ENCODE measurements around the gene BLOC1S1. TPM values are rescaled to one million over a fixed set of nuclear protein-coding genes. Genes with fewer than 3 reads are reported as not detected.

BLOC1S1 gene
- polyA plus RNA-seq, 1 donor (not counting 4 experiments of a cell fraction or from before 2014, with no cell fraction given) = 62.5 TPM

DNA sequence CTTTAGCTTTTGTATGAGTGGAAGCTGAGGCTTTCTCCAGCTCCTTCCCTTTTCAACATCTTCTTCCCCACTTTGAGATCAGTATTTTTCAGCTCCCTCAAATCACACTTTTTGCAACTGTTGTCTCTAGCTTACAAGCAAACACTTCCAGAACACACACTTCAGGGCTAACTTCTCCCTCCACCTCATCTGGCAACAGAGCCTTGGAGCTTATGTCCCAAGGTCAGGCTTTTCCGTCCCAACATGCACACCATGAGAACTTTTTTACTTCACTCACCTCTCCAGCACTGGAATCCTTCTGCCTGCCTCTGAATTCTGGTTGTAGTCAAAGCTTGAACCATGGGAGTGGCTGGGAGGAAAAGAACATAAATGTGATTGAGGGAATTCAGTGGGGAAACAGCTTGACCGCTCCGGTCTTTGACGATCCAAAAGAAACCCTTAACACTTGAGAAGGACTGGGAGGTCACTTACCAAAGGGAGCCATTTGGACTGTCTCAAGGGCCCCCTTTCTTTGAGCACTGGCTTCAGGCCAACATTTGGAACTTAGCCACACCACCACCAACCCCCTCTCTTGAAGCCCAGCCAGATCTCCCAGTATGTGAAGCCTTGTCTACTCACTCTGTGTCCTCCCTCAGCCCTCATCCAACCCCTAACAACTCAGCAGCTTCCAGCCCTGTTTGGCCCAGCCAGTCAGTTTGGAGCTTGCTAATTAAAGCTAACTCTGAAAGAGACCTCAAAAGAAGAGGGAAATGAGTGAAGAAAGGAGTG lies 3.9 kb upstream of the BLOC1S1 start:
- DNase-seq (ENCODE audit: low read depth, low spot score) = no peak
- no peak for FAIRE-seq
- H3K4me3 ChIP-seq (ENCODE audit: control insufficient read depth in 2 of 3, extremely low read depth in 1 of 3, insufficient read depth in 2 of 3, low read depth in 1 of 3, low read length in 3 of 3) = no peak overlapping the region
- H2AFZ ChIP-seq (ENCODE audit: control insufficient read depth, low read length) = no peak overlapping the region
- H3K4me1 ChIP-seq (ENCODE audit: control insufficient read depth, extremely low read depth, insufficient read depth, low read length) = peaks cover 9% of the 10 kb centered on the region
- H3K36me3 ChIP-seq (ENCODE audit: control insufficient read depth in 2 of 2, extremely low read depth in 1 of 2, insufficient read depth in 2 of 2, low read length in 2 of 2) = no peaks in the 10 kb centered on the region
- dilution Hi-C loops (cut with MboI; ENCODE audit: extremely low pct_ligation_motif_present, low sequenced_read_pairs) = no loop called here
- no peaks in the 10 kb centered on the region for H3K9me3 ChIP-seq (ENCODE audit: control insufficient read depth, low read depth, low read length)
- no peaks in the 10 kb centered on the region for H3K9me1 ChIP-seq (ENCODE audit: control insufficient read depth, extremely low read depth, insufficient read depth, low read length)
- no peak overlapping the region for H3K4me2 ChIP-seq (ENCODE audit: control insufficient read depth, extremely low read depth, insufficient read depth, low read depth, low read length)
- H4K20me1 ChIP-seq (ENCODE audit: control insufficient read depth, extremely low read depth, insufficient read depth, low read length) = no peaks in the 10 kb centered on the region
- H3K27ac ChIP-seq (ENCODE audit: control insufficient read depth, insufficient read depth, low read length) = no peak overlapping the region
- no peaks in the 10 kb centered on the region for H3K79me2 ChIP-seq (ENCODE audit: control insufficient read depth, insufficient read depth, low read length)
- peaks cover 38% of the 10 kb centered on the region for H3K27me3 ChIP-seq (ENCODE audit: control insufficient read depth, extremely low read depth, insufficient read depth, low read length)
- TF ChIP-seq EZH2 (IDR thresholded peaks at IDR 0.05; ENCODE audit: low read length) = no peak
- TF ChIP-seq, protein P1, sequence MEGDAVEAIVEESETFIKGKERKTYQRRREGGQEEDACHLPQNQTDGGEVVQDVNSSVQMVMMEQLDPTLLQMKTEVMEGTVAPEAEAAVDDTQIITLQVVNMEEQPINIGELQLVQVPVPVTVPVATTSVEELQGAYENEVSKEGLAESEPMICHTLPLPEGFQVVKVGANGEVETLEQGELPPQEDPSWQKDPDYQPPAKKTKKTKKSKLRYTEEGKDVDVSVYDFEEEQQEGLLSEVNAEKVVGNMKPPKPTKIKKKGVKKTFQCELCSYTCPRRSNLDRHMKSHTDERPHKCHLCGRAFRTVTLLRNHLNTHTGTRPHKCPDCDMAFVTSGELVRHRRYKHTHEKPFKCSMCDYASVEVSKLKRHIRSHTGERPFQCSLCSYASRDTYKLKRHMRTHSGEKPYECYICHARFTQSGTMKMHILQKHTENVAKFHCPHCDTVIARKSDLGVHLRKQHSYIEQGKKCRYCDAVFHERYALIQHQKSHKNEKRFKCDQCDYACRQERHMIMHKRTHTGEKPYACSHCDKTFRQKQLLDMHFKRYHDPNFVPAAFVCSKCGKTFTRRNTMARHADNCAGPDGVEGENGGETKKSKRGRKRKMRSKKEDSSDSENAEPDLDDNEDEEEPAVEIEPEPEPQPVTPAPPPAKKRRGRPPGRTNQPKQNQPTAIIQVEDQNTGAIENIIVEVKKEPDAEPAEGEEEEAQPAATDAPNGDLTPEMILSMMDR (optimal IDR thresholded peaks at IDR 0.05 in 1 of 3, IDR thresholded peaks at IDR 0.05 in 1 of 3, conservative IDR thresholded peaks at IDR 0.05 in 1 of 3; ENCODE audit: extremely low read depth in 1 of 3, insufficient read depth in 2 of 3, low read length in 3 of 3) = no peak
- H3K9ac ChIP-seq (ENCODE audit: control insufficient read depth, extremely low read depth, insufficient read depth, low read length) = no peak overlapping the region

DNA sequence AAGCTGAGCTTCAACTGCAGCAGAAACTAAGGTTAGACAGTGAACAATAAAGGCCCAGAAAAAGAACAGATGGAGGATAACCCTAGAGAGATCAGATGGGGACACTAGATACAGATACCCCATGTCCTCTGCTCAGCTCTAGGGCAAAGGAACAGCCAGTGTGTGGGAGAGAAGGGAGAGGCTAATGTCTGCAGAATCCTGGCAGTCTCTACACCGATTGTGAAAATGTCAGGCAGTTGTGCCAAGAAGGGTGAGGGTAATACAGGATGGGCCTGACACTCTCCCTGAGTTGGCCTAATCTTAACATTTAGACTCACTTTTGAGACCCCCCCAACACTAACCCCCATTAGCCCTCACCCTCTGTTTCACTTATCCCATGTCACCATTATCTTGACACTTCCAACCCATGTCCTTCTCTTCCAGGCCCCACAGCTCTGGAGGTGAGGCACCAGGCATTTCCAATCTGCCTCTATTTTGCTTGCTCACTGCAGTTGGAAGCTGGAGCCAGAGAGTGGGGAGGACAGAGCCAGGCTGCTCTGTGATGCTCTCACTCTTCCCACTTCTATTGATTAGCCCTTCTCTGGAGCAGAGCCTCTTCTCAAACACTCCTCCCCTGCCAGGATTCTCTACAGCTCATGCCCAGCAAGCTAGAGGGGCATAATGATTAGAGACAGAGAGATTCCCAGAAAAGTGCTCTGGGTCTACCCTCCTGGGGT lies 3.0 kb upstream of the BLOC1S1 start:
- H3K36me3 ChIP-seq (ENCODE audit: control insufficient read depth in 2 of 2, extremely low read depth in 1 of 2, insufficient read depth in 2 of 2, low read length in 2 of 2) = no peaks in the 10 kb centered on the region
- H3K9ac ChIP-seq (ENCODE audit: control insufficient read depth, extremely low read depth, insufficient read depth, low read length) = no peak overlapping the region
- H3K27me3 ChIP-seq (ENCODE audit: control insufficient read depth, extremely low read depth, insufficient read depth, low read length) = peaks cover 29% of the 10 kb centered on the region
- no peak overlapping the region for H3K4me3 ChIP-seq (ENCODE audit: control insufficient read depth in 2 of 3, extremely low read depth in 1 of 3, insufficient read depth in 2 of 3, low read depth in 1 of 3, low read length in 3 of 3)
- H3K27ac ChIP-seq (ENCODE audit: control insufficient read depth, insufficient read depth, low read length) = no peak overlapping the region
- H3K9me3 ChIP-seq (ENCODE audit: control insufficient read depth, low read depth, low read length) = no peaks in the 10 kb centered on the region
- DNase-seq (ENCODE audit: low read depth, low spot score) (no peak), FAIRE-seq (no peak)
- no peaks in the 10 kb centered on the region for H3K9me1 ChIP-seq (ENCODE audit: control insufficient read depth, extremely low read depth, insufficient read depth, low read length)
- no peak overlapping the region for H3K4me2 ChIP-seq (ENCODE audit: control insufficient read depth, extremely low read depth, insufficient read depth, low read depth, low read length)
- TF ChIP-seq, protein P1 (optimal IDR thresholded peaks at IDR 0.05 in 1 of 3, IDR thresholded peaks at IDR 0.05 in 1 of 3, conservative IDR thresholded peaks at IDR 0.05 in 1 of 3; ENCODE audit: extremely low read depth in 1 of 3, insufficient read depth in 2 of 3, low read length in 3 of 3) = no peak
- no peak for TF ChIP-seq EZH2 (IDR thresholded peaks at IDR 0.05; ENCODE audit: low read length)
- H3K79me2 ChIP-seq (ENCODE audit: control insufficient read depth, insufficient read depth, low read length) = no peaks in the 10 kb centered on the region
- peaks cover 18% of the 10 kb centered on the region for H3K4me1 ChIP-seq (ENCODE audit: control insufficient read depth, extremely low read depth, insufficient read depth, low read length)
- H4K20me1 ChIP-seq (ENCODE audit: control insufficient read depth, extremely low read depth, insufficient read depth, low read length) = no peaks in the 10 kb centered on the region
- dilution Hi-C loops (cut with MboI; ENCODE audit: extremely low pct_ligation_motif_present, low sequenced_read_pairs) = no loop called here
- H2AFZ ChIP-seq (ENCODE audit: control insufficient read depth, low read length) = no peak overlapping the region

Measured in keratinocyte (primary cell).